ENCODE results near the gene TNFRSF6B.

Gene TNFRSF6B

GRCh38 chr20:63672666-63673065 is 23.8 kb upstream of the TNFRSF6B start:
- DNase-seq (ENCODE audit: low read depth) = no peak
- no peak overlapping the region for H3K4me3 ChIP-seq (ENCODE audit: low read depth, low read length)
- TF ChIP-seq, protein P1, sequence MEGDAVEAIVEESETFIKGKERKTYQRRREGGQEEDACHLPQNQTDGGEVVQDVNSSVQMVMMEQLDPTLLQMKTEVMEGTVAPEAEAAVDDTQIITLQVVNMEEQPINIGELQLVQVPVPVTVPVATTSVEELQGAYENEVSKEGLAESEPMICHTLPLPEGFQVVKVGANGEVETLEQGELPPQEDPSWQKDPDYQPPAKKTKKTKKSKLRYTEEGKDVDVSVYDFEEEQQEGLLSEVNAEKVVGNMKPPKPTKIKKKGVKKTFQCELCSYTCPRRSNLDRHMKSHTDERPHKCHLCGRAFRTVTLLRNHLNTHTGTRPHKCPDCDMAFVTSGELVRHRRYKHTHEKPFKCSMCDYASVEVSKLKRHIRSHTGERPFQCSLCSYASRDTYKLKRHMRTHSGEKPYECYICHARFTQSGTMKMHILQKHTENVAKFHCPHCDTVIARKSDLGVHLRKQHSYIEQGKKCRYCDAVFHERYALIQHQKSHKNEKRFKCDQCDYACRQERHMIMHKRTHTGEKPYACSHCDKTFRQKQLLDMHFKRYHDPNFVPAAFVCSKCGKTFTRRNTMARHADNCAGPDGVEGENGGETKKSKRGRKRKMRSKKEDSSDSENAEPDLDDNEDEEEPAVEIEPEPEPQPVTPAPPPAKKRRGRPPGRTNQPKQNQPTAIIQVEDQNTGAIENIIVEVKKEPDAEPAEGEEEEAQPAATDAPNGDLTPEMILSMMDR (IDR thresholded peaks at IDR 0.05; ENCODE audit: insufficient read depth, low read depth, low read length, missing control alignments) = no peak

DNA sequence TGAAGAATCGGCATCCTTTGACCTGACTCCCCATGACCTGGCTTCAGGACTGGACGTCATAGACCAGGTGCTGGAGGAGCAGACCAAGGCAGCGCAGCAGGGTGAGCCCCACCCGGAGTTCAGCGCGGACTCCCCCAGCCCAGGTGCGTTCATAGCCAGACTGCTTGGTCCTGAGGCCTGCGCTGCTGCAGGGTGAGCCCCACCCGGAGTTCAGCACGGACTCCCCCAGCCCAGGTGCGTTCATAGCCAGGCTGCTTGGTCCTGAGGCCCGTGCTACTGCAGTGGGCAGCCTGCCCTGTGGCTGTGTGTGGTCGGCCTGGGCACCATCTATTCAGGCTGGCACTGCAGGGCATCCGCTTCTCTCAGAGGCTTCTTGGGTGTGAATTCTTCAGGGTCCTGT is 22.5 kb upstream of the TNFRSF6B start:
- TF ChIP-seq, protein P1 (IDR thresholded peaks at IDR 0.05; ENCODE audit: insufficient read depth, low read depth, low read length, missing control alignments) = no peak
- no peak for DNase-seq (ENCODE audit: low read depth)
- no peak overlapping the region for H3K4me3 ChIP-seq (ENCODE audit: low read depth, low read length)

GRCh38 chr20:63675681-63676368 is 20.6 kb upstream of the TNFRSF6B start:
- TF ChIP-seq, protein P1 (IDR thresholded peaks at IDR 0.05; ENCODE audit: insufficient read depth, low read depth, low read length, missing control alignments) = no peak

GRCh38 chr20:63678071-63678470 is 18.4 kb upstream of the TNFRSF6B start:
- no peak for DNase-seq (ENCODE audit: low read depth)
- H3K4me3 ChIP-seq (ENCODE audit: low read depth, low read length) = no peak overlapping the region
- TF ChIP-seq, protein P1 (IDR thresholded peaks at IDR 0.05; ENCODE audit: insufficient read depth, low read depth, low read length, missing control alignments) = no peak

More at GRCh38 chr20:63675681-63676368, 20.6 kb upstream of the TNFRSF6B start:
- no peak for DNase-seq (ENCODE audit: low read depth)
- H3K4me3 ChIP-seq (ENCODE audit: low read depth, low read length) = no peak overlapping the region

- TF ChIP-seq, protein P1 (IDR thresholded peaks at IDR 0.05; ENCODE audit: insufficient read depth, low read depth, low read length, missing control alignments) = no peak
- DNase-seq (ENCODE audit: low read depth) = no peak
- no peak overlapping the region for H3K4me3 ChIP-seq (ENCODE audit: low read depth, low read length)
These were observed 17.6 kb upstream of the TNFRSF6B start for GRCh38 chr20:63678667-63679465.

GRCh38 chr20:63679799-63680305 is 16.6 kb upstream of the TNFRSF6B start:
- no peak overlapping the region for H3K4me3 ChIP-seq (ENCODE audit: low read depth, low read length)
- TF ChIP-seq, protein P1 (IDR thresholded peaks at IDR 0.05; ENCODE audit: insufficient read depth, low read depth, low read length, missing control alignments) = no peak
- no peak for DNase-seq (ENCODE audit: low read depth)
